Common myeloid progenitor, CD34-positive (primary cell): ENCODE measurements around the gene CFAP54.

Source experiments
- CTCF ChIA-PET: fragments of 350-600 bp; sonication (Branson Sonifier 250); formaldehyde crosslinking; loops from one replicate; lab custom pipeline; 2021; ENCODE audit warnings: antibody characterized with exemption; lab: Charles Lee
- POLR2A ChIA-PET: fragments of 350-600 bp; sonication (Branson Sonifier 250); formaldehyde crosslinking; loops from one replicate; lab custom pipeline; 2021; ENCODE audit warnings: antibody characterized with exemption; lab: Charles Lee
- DNase-seq, 3 donors: peaks; one replicate each; pipeline versions ENCODE4 v3.0.0 to v3.0.0-alpha.2; 2013
- H3K27ac ChIP-seq, 2 experiments: 1 replicate in 1 of 2; 2 replicates in 1 of 2; pipeline ENCODE4 v1.7.0; 2013; ENCODE audit warnings: inconsistent platforms in 2 of 2, low read length in 2 of 2, mild to moderate bottlenecking in 2 of 2, low read depth in 1 of 2, moderate library complexity in 1 of 2; ENCODE audit not compliant: severe bottlenecking in 2 of 2, insufficient read depth in 1 of 2, poor library complexity in 1 of 2
- H3K27me3 ChIP-seq, 5 experiments: replicated peaks in 2 of 5; 1 replicate in 3 of 5; 2 replicates in 2 of 5; pipeline versions ENCODE4 v1.6.1 to v1.7.0; 2013; ENCODE audit warnings: low read length in 4 of 5, mild to moderate bottlenecking in 2 of 5, moderate library complexity in 2 of 5, inconsistent platforms in 1 of 5; ENCODE audit not compliant: insufficient read depth in 5 of 5, control insufficient read depth in 4 of 5
- H3K36me3 ChIP-seq, 4 experiments: 1 replicate in 2 of 4; 2 replicates in 2 of 4; pipeline versions ENCODE4 v1.6.1 to v1.7.0; 2013; ENCODE audit warnings: low read length in 3 of 4, control low read depth in 1 of 4, mild to moderate bottlenecking in 1 of 4; ENCODE audit not compliant: control insufficient read depth in 4 of 4, insufficient read depth in 4 of 4
- H3K4me1 ChIP-seq, 4 experiments: 1 replicate in 3 of 4; 2 replicates in 1 of 4; pipeline versions ENCODE4 v1.6.1 to v1.7.1; 2013; ENCODE audit warnings: low read length in 3 of 4, mild to moderate bottlenecking in 3 of 4, control low read depth in 1 of 4, inconsistent platforms in 1 of 4, moderate library complexity in 1 of 4; ENCODE audit not compliant: control insufficient read depth in 4 of 4, insufficient read depth in 4 of 4; ENCODE audit errors: control extremely low read depth in 1 of 4
- H3K4me3 ChIP-seq, 7 experiments: 1 replicate in 4 of 7; 2 replicates in 3 of 7; pipeline versions ENCODE4 v1.5.1 to v1.7.0; 2013; ENCODE audit warnings: mild to moderate bottlenecking in 7 of 7, low read length in 6 of 7, moderate library complexity in 6 of 7, inconsistent platforms in 2 of 7, low read depth in 2 of 7, control low read depth in 1 of 7; ENCODE audit not compliant: insufficient read depth in 4 of 7, control insufficient read depth in 1 of 7; ENCODE audit errors: extremely low read depth in 1 of 7
- H3K9me3 ChIP-seq, 5 experiments: 1 replicate in 4 of 5; 2 replicates in 1 of 5; pipeline versions ENCODE4 v1.6.1 to v1.7.1; 2013; ENCODE audit warnings: low read length in 4 of 5, mild to moderate bottlenecking in 2 of 5, inconsistent platforms in 1 of 5, low read depth in 1 of 5, moderate library complexity in 1 of 5; ENCODE audit not compliant: control insufficient read depth in 4 of 5, insufficient read depth in 2 of 5; ENCODE audit errors: control extremely low read depth in 1 of 5
- WGBS: methylation state at CpG from one replicate; pipeline ENCODE4 v1.1.5; 2013; ENCODE audit not compliant: insufficient coverage; 5-methylcytosine and 5-hydroxymethylcytosine counted together

Gene CFAP54

GRCh38 chr12:96897421-96897820, 408.0 kb downstream of the CFAP54 start:
- ChIA-PET CTCF (no interaction called here), POLR2A (no interaction called here)
- Histone ChIP-seq H3K4me1 (no peaks in the 10 kb centered on the region), H3K27me3 (peaks cover 0 to 3% (median 0%) of the 10 kb centered on the region in 5 experiments), H3K4me3 (no peak overlapping the region), H3K9me3 (no peaks in the 10 kb centered on the region), H3K36me3 (no peaks in the 10 kb centered on the region), H3K27ac (no peak overlapping the region)
- no peak for DNase-seq
- WGBS, result 89% methylated on average over 3 of the region's 3 CpGs

GRCh38 chr12:96901175-96901574, 411.8 kb downstream of the CFAP54 start:
- DNase-seq, result no peak
- ChIA-PET POLR2A (no interaction called here), CTCF (interaction anchor here (1.0 kb wide), 1 partner anchor 18 kb away, joined by 3 read pairs; no protein-coding TSS in a partner anchor)
- Histone ChIP-seq H3K9me3 (no peaks in the 10 kb centered on the region), H3K27me3 (peaks cover 0 to 3% (median 0%) of the 10 kb centered on the region in 5 experiments), H3K36me3 (no peaks in the 10 kb centered on the region), H3K4me1 (peaks cover 0 to 2% (median 1%) of the 10 kb centered on the region in 4 experiments), H3K27ac (no peak overlapping the region), H3K4me3 (no peak overlapping the region)

GRCh38 chr12:96902076-96902475, 412.7 kb downstream of the CFAP54 start:
- no peaks in the 10 kb centered on the region for H3K36me3 ChIP-seq
- CTCF ChIA-PET, result no interaction called here
- peak in 2 of 3 donors; percentile 15 to 23 for DNase-seq
- POLR2A ChIA-PET, result interaction anchor here (0.7 kb wide), 1 partner anchor 10 kb away, joined by 5 read pairs; no protein-coding TSS in a partner anchor
- no peak overlapping the region for H3K4me3 ChIP-seq
- no peak overlapping the region for H3K27ac ChIP-seq
- H3K27me3 ChIP-seq, result peaks cover 0 to 3% (median 0%) of the 10 kb centered on the region in 5 experiments
- no peaks in the 10 kb centered on the region for H3K9me3 ChIP-seq
- peaks cover 4 to 6% (median 5%) of the 10 kb centered on the region in 4 experiments for H3K4me1 ChIP-seq
- 82% methylated on average over 4 of the region's 4 CpGs for WGBS

- Histone ChIP-seq H3K27ac (peak overlapping the region; percentile 91 to 95), H3K9me3 (no peaks in the 10 kb centered on the region), H3K4me3 (peak overlapping the region; percentile 87 to 100 (median 95)), H3K36me3 (peaks cover 0 to 6% (median 0%) of the 10 kb centered on the region in 4 experiments), H3K4me1 (peaks cover 13 to 20% (median 16%) of the 10 kb centered on the region in 4 experiments), H3K27me3 (no peaks in the 10 kb centered on the region)
- no peak for DNase-seq
- ChIA-PET CTCF (no interaction called here), POLR2A (no interaction called here)
- 38% methylated on average over 9 of the region's 9 CpGs for WGBS
These were observed 417.1 kb downstream of the CFAP54 start for GRCh38 chr12:96906498-96906848.

- POLR2A ChIA-PET, result no interaction called here
- DNase-seq, result peak; percentile 80 to 90 (median 87)
- Histone ChIP-seq H3K36me3 (peaks cover 0 to 6% (median 0%) of the 10 kb centered on the region in 4 experiments), H3K9me3 (no peaks in the 10 kb centered on the region), H3K4me3 (peak within 1 kb of the TSS; percentile 87 to 100 (median 95)), H3K4me1 (peaks cover 13 to 23% (median 16%) of the 10 kb centered on the region in 4 experiments), H3K27me3 (no peaks in the 10 kb centered on the region), H3K27ac (peak within 1 kb of the TSS; percentile 91 to 95)
- CTCF ChIA-PET, result no interaction called here
- WGBS, result under 1% methylated on average over 65 of the region's 68 CpGs
These were observed 417.7 kb downstream of the CFAP54 start, which contains the start of gene NEDD1 for GRCh38 chr12:96906849-96907670. Gene NEDD1 (plus strand): TSS chr12:96907257. CDS start chr12:96909760, 2,503 bp downstream.

- Histone ChIP-seq H3K4me1 (peaks cover 13 to 23% (median 16%) of the 10 kb centered on the region in 4 experiments), H3K36me3 (peaks cover 0 to 6% (median 0%) of the 10 kb centered on the region in 4 experiments), H3K9me3 (no peaks in the 10 kb centered on the region), H3K4me3 (peak overlapping the region; percentile 87 to 100 (median 95)), H3K27ac (peak overlapping the region; percentile 91 to 95), H3K27me3 (no peaks in the 10 kb centered on the region)
- POLR2A ChIA-PET, result no interaction called here
- WGBS, result 6% methylated on average over 18 of the region's 23 CpGs
- CTCF ChIA-PET, result no interaction called here
- peak in 2 of 3 donors; percentile 14 to 51 for DNase-seq
These were observed 418.5 kb downstream of the CFAP54 start for GRCh38 chr12:96907671-96908422.

- H3K4me3 ChIP-seq, result peak overlapping the region in 6 of 7 experiments; percentile 87 to 100 (median 96)
- DNase-seq, result no peak
- CTCF ChIA-PET, result no interaction called here
- POLR2A ChIA-PET, result no interaction called here
- no peaks in the 10 kb centered on the region for H3K27me3 ChIP-seq
- H3K36me3 ChIP-seq, result peaks cover 0 to 6% (median 0%) of the 10 kb centered on the region in 4 experiments
- peak overlapping the region in 1 of 2 experiments; percentile 95 for H3K27ac ChIP-seq
- peaks cover 13 to 23% (median 16%) of the 10 kb centered on the region in 4 experiments for H3K4me1 ChIP-seq
- 38% methylated on average over 1 of the region's 3 CpGs for WGBS
- no peaks in the 10 kb centered on the region for H3K9me3 ChIP-seq
These were observed 419.0 kb downstream of the CFAP54 start for GRCh38 chr12:96908423-96908675.
